Endometrial microvascular endothelial cells (primary cell): Measurements from ENCODE around the gene LIPI. TPM values are rescaled to one million over a fixed set of nuclear protein-coding genes. Genes with fewer than 3 reads are reported as not detected.
"Not testable (repeated sequence)": the region's sequence is repeated elsewhere in the genome, so short reads cannot be mapped to it uniquely, and the experiment has no call there.

Experiments used
- in situ Hi-C: cut with HindIII; loops from 2 replicates; pipeline ENCODE4 v1.10.0; 2017; ENCODE audit warnings: low sequenced_read_pairs, low pct_unique_long_range_greater_than_20kb; ENCODE audit errors: inconsistent ontology term
- total RNA-seq: library from RNA; depleted of rRNA; stranded (reverse); fragments of >200 nt; gene quantifications from one replicate; pipeline ENCODE4 v1.2.3, GENCODE V29; 2015; ENCODE audit errors: inconsistent ontology term

LIPI gene
- total RNA-seq, 1 donor from 2014 or later = not detected

DNA sequence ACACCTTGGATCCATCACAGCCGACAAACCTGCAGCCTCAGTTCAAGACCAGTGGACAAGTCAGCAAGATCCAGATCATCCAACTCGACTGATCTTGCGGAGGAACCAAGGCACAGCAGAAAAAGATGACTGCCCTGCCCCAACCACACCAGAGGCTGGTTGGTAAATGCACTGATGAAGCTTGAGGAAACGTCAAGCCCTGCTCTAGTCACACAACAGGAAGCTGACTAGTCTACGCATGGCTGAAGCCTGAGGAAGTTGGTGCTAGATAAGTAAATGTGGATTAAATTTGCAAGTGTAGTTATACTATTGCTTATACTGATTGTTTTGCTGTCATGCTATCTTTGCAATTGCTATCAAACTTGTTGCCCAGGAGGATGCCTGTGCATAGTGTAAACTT, 89.0 kb downstream of the LIPI start:
- in situ Hi-C loops = no loop called here

DNA sequence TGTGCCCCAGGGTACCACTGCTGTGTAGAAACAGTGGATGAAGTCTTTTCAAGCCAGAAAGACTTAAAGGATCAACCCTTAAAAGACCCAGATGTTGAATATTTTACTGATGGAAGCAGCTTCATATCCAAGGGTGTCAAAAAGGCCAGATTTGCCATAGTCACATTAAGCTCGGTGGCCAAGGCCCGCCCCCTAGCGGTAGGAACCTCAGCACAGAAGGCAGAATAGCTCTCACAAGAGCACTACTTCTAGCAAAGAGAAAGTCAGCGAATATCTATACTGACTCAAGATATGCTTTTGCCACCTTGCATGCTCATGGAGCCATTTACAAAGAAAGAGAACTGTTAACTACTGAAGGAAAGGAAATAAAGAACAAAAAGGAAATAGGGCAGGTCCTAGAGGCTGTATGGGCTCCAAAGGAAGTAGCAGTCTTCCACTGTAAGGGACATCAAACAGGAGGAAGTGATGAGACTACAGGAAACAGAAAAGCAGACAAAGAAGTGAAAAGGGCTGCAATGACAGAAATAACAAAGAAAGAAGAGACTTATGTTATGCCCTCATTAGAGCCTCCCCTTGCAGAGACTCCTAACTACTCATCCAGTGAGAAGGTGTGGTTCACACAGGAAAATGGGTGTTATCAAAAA, 90.5 kb downstream of the LIPI start:
- in situ Hi-C loops = no loop called here

DNA sequence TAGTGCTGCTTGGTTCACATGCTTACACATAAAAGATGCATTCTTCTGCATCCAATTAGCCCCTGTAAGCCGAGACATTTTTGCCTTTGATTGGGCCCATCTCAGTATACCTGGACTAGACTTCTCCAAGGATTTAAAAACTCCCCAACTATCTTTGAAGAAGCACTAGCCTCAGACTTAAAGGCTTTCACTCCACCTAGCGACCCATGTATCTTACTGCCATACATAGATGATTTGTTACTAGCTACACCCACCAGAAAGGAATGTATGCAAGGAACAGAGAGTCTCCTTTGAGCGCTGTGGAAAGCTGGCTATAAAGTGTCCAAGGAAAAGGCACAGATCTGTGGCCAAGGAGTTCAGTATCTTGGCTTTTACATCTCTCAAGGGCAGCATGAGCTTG, 91.7 kb downstream of the LIPI start:
- in situ Hi-C loops = no loop called here

DNA sequence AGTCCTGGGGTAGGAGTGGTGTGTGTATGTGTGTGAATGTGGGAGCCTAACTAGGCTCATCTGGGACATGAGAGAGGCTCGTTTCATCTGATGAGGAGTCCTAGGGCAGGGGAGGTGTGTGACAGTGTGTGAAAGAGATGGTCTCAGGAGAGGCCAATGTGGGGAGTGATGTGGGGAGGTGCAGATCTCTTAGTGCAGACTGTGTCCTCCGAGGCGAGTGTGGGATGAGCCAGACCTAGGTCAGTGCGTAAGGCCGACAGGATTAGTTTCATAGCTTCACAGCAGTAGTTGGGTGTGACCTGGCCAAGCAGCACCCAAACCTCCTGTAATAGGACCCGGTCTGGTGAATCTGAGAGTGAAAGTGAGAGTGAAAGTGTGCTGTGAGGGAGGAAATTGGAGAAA, 94.7 kb downstream of the LIPI start:
- in situ Hi-C loops = no loop called here

DNA sequence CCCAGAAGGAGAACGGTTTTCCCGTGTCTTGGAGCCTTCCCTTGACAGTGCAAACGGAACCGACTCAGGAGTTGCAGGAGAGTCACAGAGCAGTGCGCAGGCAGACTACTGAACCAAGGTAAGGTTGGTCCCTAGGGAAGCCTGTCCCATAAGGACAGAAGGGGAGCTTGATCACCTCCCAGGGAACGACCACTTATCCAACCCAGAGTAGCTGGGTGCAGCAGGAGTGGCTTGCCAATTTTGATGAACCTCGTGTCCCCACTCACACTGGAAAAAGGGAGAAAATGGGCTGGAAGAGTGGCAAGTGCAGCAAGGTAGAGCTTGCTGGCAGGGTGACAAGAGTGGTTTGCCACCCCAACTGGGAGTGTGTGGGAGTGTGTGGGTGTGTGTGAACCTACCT, 95.1 kb downstream of the LIPI start:
- in situ Hi-C loops = no loop called here

DNA sequence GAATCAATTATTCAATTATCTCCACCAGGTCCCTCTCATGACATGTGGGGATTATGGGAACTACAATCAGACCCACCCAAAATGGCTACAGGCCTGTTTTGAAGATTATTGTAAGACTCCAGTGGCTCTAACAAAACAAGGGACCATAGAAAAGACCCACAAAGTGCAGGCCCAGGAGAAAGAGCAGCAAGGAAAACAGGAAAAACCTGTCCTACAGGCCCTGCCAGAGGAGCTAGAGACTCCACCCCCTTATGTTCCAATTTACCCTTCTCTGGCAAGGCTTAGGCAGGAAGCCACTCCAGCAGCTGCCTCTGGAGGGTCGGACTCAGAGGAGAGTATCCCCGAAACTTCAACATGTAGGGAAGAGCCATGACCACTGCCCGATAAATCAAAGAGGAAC, 96.5 kb downstream of the LIPI start:
- in situ Hi-C loops = no loop called here

DNA sequence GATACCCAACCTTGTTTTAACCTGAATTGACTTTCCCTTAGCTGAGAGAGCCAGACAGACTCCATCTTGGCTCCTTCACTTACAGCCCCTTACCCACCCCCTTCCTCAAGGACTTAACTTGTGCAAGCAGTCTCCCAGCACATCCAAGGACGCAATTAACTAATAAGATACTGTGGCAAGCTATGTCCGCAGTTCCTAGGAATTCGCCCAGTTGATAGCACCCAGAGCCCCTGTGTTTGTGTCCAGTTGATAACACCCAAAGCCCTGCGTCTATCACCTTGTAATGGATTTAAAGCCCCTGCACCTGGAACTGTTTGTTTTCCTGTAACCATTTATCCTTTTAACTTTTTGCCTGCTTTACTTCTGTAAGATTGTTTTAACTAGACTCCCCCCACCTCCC, 106.2 kb downstream of the LIPI start:
- in situ Hi-C loops = not testable (repeated sequence)

DNA sequence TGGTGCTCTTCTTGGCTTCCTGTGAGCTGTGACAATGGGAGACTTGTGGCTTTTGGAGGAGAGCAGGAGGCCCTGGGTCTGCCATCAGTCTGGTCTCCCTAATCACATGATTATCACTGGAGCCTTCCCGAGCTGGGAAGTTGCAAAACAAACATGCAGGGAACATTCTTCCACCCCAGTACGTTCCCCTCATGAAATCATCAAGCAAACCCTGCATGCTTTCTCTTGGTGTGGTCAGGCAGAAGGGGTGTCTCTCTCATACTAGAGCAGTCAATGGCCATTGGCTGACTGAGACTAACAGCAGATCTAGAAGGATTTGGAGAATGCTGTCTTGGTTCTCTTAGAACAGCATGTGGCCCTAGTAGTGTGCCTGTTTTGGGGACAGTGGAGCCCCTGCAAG, 111.2 kb downstream of the LIPI start:
- in situ Hi-C loops = no loop called here

DNA sequence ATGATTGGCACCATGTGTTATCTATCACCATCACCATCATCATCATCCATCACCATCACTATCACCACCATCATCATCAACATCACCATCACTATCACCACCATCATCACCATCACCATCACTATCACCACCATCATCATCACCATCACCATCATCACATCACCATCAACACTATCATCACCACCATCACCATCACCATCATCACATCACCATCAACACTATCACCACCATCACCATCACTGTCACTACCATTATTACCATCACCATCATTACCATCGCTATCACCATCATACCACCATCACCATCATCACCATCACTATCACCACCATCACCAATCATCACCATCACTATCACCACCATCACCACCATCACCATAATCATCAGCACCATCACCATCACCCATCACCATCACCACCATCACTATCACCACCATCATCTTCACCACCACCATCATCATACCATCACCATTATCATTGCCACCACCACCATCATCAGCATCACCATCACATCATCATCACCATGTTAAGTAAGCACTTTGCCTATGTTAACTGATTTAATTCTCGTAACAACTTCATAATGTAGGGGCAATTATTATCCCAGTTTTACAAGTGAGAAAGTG, 112.8 kb downstream of the LIPI start:
- in situ Hi-C loops = no loop called here

DNA sequence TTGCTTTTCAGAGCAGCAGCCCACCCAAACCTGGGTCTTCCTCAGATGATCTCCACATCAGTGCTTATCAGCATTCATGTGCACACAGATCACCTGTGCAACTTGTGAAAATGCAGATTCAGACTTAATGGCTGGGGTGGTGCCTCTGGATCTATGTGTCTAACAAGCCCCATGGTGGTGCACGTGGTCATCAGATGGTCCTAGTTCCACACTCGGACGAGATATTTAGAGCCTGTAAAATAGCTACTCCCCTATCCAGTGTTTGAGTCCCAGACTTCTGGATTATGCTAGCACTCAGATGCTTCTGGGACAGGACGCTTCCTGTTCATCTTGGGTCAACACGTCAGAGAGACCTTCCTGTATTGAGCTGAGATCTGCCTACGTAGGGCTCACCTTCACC, 114.2 kb downstream of the LIPI start:
- in situ Hi-C loops = no loop called here

DNA sequence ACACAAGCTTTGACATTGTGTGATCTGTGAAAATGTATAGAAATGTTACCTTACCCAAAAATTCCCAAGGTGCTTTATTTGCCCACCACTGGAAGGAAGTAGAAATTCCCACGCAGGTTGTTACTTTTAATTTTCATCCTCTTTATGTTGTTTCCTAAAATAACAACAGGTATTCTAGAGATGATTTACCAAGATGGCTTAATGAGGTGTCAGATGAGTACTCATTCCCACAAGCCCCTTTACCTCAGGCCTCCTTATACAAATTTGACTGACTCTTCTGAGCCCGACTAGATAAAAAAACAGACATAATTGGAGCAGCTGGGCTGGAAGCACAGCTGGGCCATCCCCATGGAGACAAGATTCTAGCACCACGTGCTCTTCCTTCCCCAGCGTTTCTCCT, 114.6 kb downstream of the LIPI start:
- in situ Hi-C loops = no loop called here

DNA sequence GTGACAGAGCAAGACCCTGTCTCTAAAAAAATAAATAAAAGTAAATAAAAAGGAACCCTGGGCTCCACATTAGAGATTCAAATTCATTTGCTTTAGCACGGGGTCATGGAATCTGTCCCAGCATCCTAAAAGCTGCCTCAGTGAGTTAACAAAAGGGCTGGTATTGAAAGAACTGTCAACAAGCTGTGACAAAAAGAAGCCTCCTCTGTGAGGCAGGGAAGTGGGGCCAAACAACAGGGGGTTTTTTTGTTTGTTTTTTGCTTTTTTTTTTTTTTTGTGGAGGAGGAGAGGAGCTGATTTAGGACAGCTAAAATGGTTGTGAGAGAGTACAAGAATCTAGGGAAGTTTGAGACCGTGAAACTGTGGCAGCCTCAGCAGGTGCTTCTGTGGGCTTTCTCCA, 115.7 kb downstream of the LIPI start:
- in situ Hi-C loops = no loop called here

DNA sequence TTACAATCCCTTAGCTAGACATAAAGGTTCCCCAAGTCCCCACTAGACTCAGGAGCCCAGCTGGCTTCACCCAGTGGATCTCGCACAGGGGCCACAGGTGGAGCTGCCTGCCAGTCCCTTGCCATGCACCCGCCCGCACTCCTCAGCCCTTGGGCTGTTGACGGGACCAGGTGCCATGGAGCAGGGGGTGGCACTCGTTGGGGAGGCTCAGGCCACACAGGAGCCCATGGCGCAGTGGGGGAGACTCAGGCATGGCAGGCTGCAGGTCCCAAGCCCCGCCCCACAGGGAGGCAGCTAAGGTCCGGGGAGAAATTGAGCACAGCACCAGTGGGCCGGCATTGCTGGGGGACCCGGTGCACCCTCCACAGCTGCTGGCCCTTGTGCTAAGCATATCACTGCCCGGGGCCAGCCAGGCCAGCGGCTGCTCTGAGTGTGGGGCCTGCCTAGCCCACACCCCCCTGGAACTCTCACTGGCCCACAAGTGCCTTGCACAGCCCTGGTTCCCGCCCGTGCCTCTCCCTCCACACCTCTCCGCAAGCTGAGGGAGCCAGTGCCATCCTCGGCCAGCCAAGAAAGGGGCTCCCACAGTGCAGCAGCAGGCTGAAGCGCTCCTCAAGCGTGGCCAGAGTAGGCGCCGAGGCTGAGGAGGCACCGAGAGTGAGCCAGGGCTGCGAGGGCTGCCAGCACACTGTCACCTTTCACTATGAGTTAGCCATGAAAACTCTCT, 117.8 kb downstream of the LIPI start:
- in situ Hi-C loops = no loop called here

DNA sequence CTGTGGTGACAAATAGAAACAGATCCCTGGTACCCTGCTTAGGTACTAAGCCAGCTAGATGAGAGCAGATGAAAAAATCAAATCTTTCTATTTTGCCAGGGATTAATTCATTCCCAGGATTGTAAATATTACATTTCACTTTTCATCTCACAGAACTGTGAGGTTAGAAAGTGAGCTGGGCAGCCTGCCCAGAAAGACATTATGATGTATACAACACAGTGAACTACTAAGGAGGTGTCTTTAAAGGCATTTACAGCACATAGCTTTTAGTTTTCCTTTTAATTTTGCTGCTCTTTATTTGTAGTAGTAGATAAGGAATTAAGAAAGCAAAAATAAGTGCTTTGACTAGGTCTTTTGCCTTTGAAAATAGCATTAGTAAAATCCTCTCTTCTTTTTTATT, 120.6 kb downstream of the LIPI start:
- in situ Hi-C loops = not testable (repeated sequence)

DNA sequence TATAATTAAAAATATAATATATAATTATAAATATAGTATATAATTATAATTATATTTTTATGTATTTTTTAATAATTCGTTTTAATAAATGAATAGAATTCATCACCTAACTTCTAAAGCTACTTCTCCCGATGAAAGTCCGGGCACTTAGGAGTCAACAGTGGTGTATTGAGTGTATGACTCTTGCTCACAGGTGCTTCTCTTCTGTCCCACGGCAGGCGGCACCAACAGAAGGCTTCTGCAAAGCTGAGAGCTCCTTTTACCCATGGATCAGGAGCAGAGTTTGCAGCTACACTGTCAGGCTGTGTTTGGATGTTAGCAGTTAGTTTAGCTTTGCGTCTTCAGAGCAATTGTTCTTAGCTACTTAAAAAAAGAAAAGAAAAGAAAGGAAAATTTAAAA, 122.4 kb downstream of the LIPI start:
- in situ Hi-C loops = no loop called here

DNA sequence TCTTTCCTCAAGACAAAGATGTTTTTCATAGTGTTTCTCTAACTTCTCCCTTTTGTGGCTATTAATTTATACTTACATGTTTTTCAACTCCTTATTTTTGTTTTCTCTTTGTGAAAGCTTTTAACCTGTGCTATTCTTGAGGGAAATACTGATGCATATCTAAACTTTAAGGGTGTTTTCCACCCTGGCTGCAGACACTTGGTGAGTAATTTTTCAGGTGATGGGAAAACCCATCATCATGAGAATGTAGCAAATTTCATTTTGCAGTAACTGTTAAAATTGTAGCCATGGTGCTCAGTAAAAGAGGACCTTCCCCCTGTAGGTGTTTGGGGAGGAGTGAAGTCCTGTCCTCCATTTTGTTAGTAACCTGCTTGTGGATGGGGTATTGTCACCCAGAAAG, 124.2 kb downstream of the LIPI start:
- in situ Hi-C loops = no loop called here

DNA sequence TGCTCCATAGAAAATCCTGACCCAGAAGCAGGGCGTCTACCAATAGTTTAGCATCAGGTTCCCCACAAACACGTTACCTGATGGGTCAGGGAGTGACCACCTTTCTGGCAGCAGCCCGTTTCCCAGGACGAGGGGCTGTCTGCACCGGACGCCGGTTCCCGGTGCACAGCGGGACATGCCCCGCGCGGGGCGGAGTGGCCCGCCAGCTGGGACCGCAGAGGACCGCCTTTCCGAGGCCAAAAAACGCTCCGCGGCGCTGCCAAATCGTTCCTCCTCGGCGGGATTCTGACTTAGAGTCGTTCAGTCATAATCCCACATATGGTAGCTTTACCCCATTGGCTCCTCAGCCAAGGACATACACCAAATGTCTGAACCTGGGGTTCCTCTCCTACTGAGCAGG, 126.1 kb downstream of the LIPI start:
- in situ Hi-C loops = no loop called here

DNA sequence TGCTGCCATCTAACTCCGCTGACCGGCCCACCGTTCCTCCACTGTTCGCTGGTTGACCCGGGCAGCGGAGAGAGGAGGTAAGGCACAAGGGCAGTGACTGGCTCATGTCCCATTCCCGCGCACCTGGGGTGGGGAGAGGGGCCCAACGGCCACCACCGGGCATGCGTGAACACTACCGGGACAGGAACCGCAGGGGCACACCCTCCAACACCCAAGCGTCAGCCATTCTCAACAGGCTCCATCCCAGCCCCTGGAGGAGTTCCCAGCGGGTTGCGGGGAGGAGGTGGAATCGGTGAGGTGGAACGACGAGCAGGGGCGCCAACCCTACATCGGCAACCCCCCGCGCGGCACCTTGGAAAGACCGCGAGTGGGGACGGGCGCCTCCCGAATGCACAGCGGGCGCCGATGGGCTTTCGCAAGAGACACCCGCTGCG, 126.7 kb downstream of the LIPI start:
- in situ Hi-C loops = no loop called here

DNA sequence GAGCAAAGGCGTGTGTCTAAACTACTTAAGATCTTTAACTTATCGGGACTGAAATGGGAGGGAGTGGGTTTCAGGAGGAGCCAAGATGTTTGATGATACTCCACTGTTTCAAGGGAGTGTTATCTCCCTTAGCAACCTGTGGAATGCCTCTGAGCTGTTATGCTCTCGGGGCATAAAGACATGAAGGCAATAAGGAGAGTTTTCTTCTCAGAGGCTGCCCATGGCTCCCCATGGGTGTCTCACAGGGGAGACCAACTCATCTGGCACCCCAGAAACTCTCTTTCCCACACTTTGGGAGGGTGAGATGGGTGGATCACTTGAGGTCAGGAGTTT, 130.0 kb downstream of the LIPI start:
- in situ Hi-C loops = no loop called here

DNA sequence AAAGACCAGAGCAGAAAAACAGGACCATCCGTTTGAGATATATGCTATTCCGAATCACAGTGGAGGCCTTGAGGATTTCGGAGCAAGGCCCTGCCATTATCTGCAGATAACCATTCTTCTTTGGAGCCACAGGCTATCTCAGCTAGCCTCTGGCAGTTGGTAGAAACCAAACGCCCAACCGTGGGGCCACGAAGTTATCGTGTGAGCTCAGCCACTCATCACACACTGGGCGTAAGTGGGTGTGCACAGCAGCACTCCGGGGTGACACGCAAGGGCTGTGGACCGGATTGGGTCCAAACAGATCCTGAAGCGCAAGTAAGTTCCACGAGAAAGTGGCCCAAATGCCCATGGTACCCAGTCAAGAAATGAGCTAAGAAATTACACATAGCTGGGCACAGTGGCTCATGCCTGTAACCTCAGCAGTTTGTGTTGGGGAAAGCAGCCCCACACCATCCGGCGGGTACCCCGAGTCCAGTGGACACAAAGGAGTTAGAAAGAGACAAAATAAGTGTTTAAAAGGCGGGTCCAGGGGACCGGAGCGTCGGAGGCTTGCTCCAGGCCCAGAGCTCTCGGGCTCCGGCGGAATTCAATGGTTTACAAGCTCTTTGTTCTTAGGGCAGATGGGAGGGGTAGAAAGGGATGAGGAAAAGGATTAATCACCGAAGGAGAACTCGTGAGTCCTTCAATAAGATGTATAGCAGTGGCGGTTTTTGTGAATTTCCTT, 130.6 kb downstream of the LIPI start:
- in situ Hi-C loops = no loop called here
